Epithelial cell of prostate (primary cell): ENCODE measurements around the gene MAP3K5.
"Not testable (repeated sequence)": the region's sequence is repeated elsewhere in the genome, so short reads cannot be mapped to it uniquely, and the experiment has no call there.

ENCODE experiments used
- DNase-seq: peaks from one replicate; pipeline ENCODE4 v3.0.0-alpha.2; 2011; ENCODE audit warnings: low read depth, low spot score
- H3K27ac ChIP-seq: fragments of 450-650 bp; 2 replicates; pipeline ENCODE4 v1.5.1; 2017; ENCODE audit warnings: mild to moderate bottlenecking

MAP3K5 gene

GRCh38 chr6:136701045-136701444, 91.2 kb downstream of the MAP3K5 start:
- no peak for DNase-seq
- no peak overlapping the region for H3K27ac ChIP-seq

DNA sequence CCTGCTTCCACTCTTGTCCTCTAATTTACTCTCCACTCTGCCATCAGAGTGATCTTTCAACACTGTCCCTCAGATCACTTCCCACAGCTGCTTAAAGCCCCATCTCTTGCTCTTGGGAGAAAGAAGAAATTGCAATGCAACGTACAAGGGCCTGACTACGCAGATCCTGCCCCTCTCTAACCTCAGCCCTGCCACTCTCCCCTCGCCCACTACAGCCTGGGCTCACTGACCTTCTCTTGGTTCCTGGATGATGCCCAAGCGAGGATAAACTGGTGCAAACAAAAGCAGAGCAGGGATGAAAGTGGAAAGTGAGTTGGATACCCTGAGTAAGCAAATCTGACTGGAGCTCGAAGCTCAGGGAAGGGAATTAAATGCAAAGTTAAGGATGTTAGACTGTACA, 92.9 kb downstream of the MAP3K5 start:
- DNase-seq, result no peak
- H3K27ac ChIP-seq, result no peak overlapping the region

DNA sequence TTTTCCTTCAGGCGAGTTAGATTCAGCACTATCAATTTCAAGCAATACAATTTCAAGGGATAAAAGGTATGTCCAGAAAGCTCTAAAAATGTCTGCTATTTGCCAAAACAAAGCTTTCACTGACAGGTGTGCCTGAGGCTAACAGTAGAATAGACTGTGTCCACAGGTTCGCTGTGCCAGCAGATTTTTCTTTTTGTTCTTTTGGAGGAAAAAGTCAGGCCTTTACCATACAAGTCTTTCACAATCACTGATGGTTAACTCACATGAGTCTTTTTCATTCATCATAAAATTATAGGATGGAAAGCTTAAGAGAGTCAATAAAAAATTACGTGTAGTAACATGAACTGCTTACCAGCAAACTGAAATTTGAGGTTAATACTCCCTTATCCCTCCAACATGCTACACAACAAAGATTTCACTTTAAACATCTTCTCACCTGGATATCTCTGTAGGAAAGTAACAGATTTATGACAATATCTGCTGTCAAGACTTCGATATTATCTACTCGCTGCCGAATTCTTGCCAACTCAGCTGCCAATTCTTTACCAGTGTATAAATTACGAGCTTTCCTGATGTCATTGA, 95.4 kb downstream of the MAP3K5 start:
- no peak for DNase-seq
- H3K27ac ChIP-seq, result peak overlapping the region; percentile 56

DNA sequence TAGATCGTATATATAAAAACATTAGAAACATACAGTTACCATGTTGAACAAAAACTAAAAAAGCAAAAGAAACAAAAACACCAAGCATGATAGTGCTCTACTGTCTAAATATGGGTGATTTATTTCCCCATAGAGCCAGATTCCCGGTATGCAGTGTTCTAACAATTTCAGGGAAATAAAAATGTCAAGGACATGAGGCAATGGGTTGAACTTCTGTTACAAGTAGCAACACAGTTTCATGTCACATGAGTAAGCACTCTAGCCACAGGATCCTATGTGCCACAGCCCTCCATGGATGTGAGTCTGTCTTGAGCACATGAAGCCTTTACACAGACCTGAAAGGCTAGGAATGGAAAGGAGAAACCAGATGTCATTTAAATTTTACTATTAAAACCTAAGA, 96.0 kb downstream of the MAP3K5 start:
- DNase-seq, result peak; percentile 55
- H3K27ac ChIP-seq, result peak overlapping the region; percentile 56

DNA sequence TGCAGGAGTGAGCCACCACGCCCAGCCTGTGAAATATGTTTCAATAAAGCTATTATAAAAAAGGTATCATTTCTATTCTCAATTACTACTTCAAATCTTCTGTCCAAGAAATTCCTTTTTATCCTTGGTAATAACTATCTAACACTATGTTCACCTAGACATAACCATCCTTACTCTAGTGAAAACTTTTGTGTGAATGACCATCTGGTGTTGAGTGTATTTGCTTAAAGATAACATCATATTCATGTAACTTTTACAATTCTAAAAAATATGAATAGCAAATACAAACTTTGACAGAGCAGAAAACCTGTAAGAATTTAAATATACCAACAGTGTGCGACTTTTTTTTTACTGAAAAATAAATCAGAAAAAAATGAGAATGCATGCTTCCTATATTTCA, 96.9 kb downstream of the MAP3K5 start:
- no peak for DNase-seq
- H3K27ac ChIP-seq, result no peak overlapping the region

DNA sequence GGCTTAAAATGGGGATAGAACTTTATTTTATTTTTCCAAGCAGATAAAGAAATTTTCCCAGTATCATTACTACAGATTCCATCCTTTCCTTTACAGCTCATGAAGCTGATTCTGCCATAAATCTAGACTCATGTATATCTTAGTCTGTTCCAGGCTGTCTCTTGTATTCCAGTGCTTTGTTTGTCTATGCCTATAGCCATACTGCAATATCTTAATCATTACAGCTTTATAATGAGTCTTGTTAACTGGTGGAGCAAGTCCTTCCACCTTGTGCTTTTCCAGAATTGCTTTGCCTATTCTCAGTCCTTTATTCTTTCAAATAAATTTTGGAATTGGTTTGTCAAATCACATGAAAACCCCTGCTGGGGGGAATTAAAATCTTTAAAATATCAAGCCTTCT, 99.2 kb downstream of the MAP3K5 start:
- no peak overlapping the region for H3K27ac ChIP-seq
- no peak for DNase-seq

GRCh38 chr6:136687894-136688293, 104.4 kb downstream of the MAP3K5 start:
- not testable (repeated sequence) for DNase-seq, H3K27ac ChIP-seq

DNA sequence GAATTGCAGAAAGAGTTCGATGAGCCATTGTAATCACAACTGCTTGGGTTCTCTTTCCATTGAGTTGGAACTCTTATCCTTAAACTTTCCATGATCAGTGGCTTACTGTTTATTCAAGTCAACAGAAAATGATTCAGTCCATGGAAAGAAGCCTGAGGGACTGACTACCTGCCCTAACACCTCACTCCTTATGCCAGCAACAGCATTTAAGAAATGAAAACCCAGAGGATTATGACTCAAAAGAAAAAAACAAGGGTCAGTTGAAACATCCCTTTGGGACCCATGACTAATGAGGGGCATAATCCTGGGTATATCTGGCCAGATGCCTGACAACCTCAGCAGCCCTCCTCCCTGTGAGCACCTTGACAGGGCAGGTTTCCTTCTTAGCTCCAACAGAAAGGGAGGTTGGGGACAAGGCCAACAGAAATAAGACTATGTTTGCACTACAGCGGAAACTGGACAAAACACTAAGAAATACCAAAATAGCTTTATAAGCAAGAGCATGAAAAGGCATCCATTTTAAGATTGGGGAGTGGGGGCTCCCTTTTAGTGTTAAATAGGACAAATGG, 106.7 kb downstream of the MAP3K5 start:
- H3K27ac ChIP-seq, result peak overlapping the region; percentile 4
- DNase-seq, result peak; percentile 58

- DNase-seq, result no peak
Observed at GRCh38 chr6:136684466-136684865, 107.8 kb downstream of the MAP3K5 start.

DNA sequence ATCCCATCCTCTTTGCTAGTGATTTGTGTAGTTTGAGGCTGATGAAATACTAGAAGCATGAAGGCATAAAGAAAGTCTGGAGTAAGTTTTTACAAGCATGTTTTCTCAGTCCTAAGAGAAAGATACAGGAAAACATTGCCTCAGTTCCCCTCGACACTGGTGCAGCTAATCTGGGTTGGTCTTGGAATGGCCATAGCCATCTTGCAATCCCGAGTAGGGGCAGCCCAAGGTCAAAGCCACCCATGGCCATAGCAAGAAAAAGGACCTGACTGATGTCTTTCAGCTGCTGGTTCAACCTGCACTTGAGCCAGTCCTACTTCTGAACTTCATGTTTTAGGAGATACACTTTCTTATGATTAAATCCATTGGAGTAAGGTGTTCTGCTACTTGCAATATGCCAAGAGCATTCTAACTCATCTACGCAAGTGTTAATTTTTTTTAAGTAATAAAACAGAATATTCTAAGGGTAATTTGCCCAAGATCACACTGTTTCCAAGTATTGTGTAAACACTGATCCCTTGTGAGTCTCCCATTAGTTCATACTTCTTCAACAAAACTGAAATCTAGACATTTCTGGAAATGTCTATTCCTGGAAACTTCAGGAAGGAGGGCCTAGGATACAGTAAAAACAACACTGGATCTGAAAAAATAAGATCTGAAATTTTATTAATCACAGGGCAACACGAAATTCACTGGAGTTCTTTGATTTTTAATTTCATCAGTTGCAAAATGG, 108.9 kb downstream of the MAP3K5 start:
- no peak for DNase-seq
- no peak overlapping the region for H3K27ac ChIP-seq

More at GRCh38 chr6:136684466-136684865, 107.8 kb downstream of the MAP3K5 start:
- H3K27ac ChIP-seq, result no peak overlapping the region

DNA sequence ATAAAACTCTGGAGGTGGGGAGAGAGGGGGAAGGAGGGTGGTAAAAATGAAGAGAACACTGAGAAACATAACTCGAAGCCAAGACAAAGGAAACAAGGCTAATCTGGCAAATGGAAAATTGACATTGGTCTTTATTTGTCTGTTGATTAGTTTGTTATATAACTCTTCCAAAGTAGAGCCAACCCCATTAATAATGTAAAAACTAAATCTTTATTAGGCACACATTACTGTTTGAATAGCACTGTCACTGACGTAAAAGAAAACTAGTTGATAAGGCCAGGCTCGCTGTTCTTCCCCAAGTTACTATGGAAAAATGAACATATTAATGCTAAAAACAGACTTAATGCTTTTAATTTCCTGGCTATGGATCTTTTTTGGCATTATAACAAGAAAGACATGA, 110.0 kb downstream of the MAP3K5 start:
- no peak for DNase-seq
- H3K27ac ChIP-seq, result no peak overlapping the region

DNA sequence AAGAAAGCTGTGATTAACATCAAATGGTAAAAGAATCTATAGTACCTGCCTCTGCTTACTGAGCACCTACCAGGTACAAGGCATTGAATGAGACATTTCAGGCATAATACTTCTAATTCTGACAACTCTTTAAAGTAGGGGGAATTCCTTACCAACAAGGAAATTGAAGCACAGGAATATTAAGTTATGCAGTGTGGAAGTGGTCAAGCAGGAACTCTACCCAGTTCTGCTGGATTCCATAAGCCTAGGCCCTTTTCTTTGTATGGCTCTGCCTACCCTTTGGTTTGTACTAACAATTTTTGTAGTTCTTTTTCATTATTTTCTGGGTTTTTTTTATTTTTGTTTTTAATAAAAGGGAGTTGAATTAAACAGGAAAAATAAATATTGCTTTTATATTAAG, 114.5 kb downstream of the MAP3K5 start:
- DNase-seq, result no peak
- peak overlapping the region; percentile 71 for H3K27ac ChIP-seq

DNA sequence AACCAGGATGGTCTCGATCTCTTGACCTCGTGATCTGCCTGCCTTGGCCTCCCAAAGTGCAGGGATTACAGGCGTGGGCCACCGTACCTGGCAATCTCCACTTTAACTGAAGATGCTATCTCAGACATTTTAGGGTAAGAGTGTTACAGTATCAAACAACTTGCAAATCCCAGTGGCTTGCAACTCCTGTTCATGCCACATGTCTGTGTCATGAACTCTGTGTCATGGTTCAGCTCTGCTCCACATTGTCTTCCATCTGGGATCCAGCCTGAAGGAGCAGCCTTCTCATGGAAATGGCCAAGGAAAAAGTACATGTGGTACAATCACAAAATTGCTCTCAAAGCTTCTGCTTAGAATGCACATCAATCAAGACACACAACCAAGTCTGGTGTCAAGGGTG, 114.9 kb downstream of the MAP3K5 start:
- no peak for DNase-seq
- H3K27ac ChIP-seq, result peak overlapping the region; percentile 71

GRCh38 chr6:136676075-136676474, 116.2 kb downstream of the MAP3K5 start:
- peak; percentile 66 for DNase-seq
- peak overlapping the region; percentile 71 for H3K27ac ChIP-seq

DNA sequence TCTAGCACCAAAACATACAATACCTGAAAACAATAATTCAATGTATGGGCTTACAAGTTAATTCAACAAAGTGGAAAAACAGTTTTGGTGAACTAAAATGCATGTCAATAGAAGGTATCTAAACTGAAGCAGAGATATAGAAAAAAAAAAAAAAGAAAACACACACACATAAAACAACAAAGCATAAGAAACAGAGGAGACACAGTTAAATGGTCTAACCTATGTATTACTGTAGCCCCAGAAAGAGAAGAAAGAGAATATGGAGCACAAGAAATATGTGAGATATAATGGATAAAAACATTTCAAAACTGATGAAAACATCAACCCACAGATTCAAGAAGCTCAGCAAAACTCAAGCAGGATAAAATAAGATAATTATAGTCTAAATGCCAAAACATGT, 118.7 kb downstream of the MAP3K5 start:
- no peak overlapping the region for H3K27ac ChIP-seq
- DNase-seq, result no peak

- no peak for DNase-seq
- no peak overlapping the region for H3K27ac ChIP-seq
Observed at GRCh38 chr6:136672144-136672543, 120.1 kb downstream of the MAP3K5 start.

- DNase-seq, result peak; percentile 60
- peak overlapping the region; percentile 29 for H3K27ac ChIP-seq
Observed at GRCh38 chr6:136669299-136669699, 123.0 kb downstream of the MAP3K5 start.

GRCh38 chr6:136668571-136668970, 123.7 kb downstream of the MAP3K5 start:
- DNase-seq, result no peak
- H3K27ac ChIP-seq, result no peak overlapping the region

GRCh38 chr6:136666041-136666440, 126.2 kb downstream of the MAP3K5 start:
- no peak overlapping the region for H3K27ac ChIP-seq
- no peak for DNase-seq

DNA sequence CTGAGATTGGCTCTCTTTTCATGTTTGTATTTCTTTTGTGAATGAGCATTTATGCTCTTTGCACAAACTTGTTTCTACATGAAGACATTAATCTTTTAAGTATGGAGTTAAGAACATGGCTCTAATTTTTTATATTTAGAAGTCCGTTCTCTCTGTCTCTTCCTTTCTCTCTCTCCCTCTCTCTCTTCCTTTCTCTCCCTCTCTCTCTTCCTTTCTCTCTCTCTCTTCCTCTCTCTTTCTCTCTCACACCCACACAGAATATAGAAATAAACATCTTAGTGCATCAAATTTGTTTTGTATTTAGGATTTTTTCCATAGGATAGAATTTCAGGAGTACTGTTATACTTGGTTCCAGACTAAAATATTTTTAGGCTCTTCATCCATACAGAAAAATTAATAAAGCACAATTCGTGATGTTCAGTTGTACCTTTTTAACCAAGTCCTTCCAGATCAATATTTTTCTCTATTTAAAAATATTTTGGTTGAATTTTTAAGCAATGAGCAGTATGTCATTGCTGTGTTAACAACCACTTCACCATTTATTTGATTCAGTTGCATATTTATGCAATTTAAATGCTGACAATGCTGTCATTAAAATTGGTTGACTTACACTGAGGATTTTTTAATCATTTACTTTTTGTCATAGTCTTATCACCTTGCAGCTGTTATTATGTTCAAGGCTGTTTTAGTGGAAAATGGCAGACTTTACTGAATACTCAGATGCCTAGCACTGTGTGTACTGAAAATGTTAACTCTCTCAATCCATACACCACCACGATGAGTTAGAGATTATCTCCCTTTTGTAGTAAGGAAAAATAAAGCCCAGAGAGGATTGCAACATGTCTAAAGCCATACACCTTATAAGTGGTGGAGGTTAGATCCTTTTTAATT, 129.7 kb downstream of the MAP3K5 start:
- no peak for DNase-seq

DNA sequence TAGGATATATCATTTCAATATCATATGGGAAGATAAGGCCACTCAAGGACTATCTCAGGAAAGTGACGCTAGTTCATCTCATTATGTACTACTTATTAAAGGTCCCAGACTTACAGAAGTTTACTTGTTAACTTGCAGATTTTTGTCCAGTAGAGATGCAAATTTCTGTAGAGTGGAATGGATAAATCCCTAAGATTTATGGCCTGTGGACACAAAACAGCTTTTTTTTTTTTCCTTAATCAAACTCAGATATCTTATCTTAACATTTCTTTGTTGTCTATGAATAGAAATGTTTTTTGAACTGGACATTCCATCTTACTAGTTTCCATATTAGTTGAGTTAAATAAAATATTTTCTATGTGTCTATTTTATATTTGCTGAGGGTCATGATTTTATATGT, 131.6 kb downstream of the MAP3K5 start:
- DNase-seq, result no peak
- H3K27ac ChIP-seq, result no peak overlapping the region

More for the DNA sequence above, 129.7 kb downstream of the MAP3K5 start:
- H3K27ac ChIP-seq, result no peak overlapping the region
